ENCODE results near the gene TMCO4.

Gene TMCO4

DNA sequence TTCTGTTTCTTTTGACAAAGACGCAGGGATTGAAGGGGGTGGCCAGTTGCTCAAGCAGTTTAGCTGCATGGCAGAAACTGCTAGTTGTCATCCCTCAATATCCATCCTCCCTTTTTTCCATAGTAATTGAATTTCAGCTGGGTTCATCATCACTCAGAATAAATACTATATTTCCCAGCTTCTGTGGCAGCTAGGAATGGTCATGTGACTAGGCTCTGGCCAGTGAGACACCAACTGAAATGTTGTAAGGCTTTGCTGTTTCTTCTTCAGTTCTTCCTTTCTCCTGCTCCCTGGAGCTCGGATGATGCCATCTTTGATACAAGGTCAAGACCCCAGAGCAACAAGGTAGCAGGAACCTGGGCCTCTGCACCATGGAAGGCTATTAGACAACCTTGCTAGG lies 61.0 kb downstream of the TMCO4 start:
- no peak overlapping the region for H3K4me2 ChIP-seq
- H2AFZ ChIP-seq (ENCODE audit: low read depth): no peak overlapping the region
- no peaks in the 10 kb centered on the region for H4K20me1 ChIP-seq (ENCODE audit: insufficient read depth)
- no peak overlapping the region for H3K9ac ChIP-seq
- TF ChIP-seq, protein P1, sequence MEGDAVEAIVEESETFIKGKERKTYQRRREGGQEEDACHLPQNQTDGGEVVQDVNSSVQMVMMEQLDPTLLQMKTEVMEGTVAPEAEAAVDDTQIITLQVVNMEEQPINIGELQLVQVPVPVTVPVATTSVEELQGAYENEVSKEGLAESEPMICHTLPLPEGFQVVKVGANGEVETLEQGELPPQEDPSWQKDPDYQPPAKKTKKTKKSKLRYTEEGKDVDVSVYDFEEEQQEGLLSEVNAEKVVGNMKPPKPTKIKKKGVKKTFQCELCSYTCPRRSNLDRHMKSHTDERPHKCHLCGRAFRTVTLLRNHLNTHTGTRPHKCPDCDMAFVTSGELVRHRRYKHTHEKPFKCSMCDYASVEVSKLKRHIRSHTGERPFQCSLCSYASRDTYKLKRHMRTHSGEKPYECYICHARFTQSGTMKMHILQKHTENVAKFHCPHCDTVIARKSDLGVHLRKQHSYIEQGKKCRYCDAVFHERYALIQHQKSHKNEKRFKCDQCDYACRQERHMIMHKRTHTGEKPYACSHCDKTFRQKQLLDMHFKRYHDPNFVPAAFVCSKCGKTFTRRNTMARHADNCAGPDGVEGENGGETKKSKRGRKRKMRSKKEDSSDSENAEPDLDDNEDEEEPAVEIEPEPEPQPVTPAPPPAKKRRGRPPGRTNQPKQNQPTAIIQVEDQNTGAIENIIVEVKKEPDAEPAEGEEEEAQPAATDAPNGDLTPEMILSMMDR (conservative IDR thresholded peaks at IDR 0.05; ENCODE audit: low read depth, low read length): no peak
- H3K27me3 ChIP-seq (ENCODE audit: insufficient read depth, low read depth): no peaks in the 10 kb centered on the region
- H3K79me2 ChIP-seq (ENCODE audit: insufficient read depth, low read depth): no peaks in the 10 kb centered on the region
- no peak overlapping the region for H3K4me3 ChIP-seq (IDR thresholded peaks at IDR 0.05; ENCODE audit: insufficient read depth, low read depth, low read length)
- no peaks in the 10 kb centered on the region for H3K4me1 ChIP-seq (ENCODE audit: low read depth, poor library complexity, severe bottlenecking)
- H3K36me3 ChIP-seq (ENCODE audit: insufficient read depth): no peaks in the 10 kb centered on the region
- no peak overlapping the region for H3K27ac ChIP-seq

DNA sequence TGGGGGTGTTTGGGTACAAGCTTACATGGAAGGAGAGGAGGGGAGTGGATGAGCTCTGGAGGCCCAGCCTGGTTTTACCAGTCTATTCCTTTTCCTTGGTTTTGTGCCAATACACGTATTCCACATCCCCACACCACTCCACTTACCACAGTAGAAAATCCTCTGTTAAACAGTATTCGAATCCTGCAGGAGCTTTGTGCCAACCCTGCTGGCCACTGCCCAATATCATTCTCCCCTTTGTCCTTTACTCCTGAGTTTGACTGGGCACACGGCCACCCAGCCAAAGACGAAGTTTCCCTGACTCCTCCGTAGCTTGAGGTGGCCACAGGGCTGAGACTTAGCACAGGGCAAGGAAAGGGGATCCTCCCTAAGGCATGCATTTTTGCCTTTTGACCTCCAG lies 61.6 kb downstream of the TMCO4 start:
- H3K27ac ChIP-seq: no peak overlapping the region
- no peak overlapping the region for H3K9ac ChIP-seq
- H3K79me2 ChIP-seq (ENCODE audit: insufficient read depth, low read depth): no peaks in the 10 kb centered on the region
- H3K4me2 ChIP-seq: no peak overlapping the region
- no peak overlapping the region for H3K4me3 ChIP-seq (IDR thresholded peaks at IDR 0.05; ENCODE audit: insufficient read depth, low read depth, low read length)
- no peaks in the 10 kb centered on the region for H3K4me1 ChIP-seq (ENCODE audit: low read depth, poor library complexity, severe bottlenecking)
- H2AFZ ChIP-seq (ENCODE audit: low read depth): no peak overlapping the region
- TF ChIP-seq, protein P1 (conservative IDR thresholded peaks at IDR 0.05; ENCODE audit: low read depth, low read length): no peak
- H3K36me3 ChIP-seq (ENCODE audit: insufficient read depth): no peaks in the 10 kb centered on the region
- H4K20me1 ChIP-seq (ENCODE audit: insufficient read depth): no peaks in the 10 kb centered on the region
- H3K27me3 ChIP-seq (ENCODE audit: insufficient read depth, low read depth): no peaks in the 10 kb centered on the region

DNA sequence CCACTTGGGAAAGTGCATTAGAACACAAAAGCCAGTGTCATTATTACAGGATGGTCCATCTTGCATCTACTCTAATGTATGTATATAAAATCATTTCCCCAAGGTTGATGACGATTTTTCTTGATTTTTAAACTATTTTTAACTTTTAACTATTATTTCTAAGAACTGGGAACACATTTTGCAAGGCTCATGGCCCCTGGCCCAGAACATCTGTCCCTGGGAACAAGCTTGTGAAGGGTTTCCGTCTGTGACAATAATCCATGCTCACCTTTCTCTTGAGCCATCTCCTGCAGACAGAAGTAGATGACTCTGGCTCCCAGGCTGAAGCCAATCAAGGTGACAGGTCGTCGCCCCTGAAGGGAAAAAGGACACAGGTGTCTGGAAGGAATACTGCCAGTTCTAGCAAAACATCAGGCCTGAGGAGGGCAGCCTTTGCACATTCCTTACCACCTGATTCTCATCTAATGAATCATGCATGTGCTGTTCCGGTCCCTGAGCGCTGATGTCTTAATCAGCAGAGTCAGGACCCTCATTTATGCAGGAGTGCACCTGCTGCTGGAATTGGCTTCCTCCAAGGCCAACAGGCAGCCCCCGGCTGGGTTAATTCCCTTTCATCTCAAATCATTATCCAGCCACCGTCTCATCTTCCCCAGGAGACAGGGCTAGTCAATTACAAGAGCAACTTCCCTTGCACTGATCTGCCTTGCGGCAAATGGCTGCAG lies 62.5 kb downstream of the TMCO4 start:
- Histone ChIP-seq H3K4me3 (IDR thresholded peaks at IDR 0.05; ENCODE audit: insufficient read depth, low read depth, low read length) (no peak overlapping the region), H3K4me1 (ENCODE audit: low read depth, poor library complexity, severe bottlenecking) (no peaks in the 10 kb centered on the region), H3K79me2 (ENCODE audit: insufficient read depth, low read depth) (no peaks in the 10 kb centered on the region), H3K27ac (no peak overlapping the region), H4K20me1 (ENCODE audit: insufficient read depth) (no peaks in the 10 kb centered on the region), H3K27me3 (ENCODE audit: insufficient read depth, low read depth) (no peaks in the 10 kb centered on the region), H3K4me2 (no peak overlapping the region), H2AFZ (ENCODE audit: low read depth) (no peak overlapping the region), H3K36me3 (ENCODE audit: insufficient read depth) (no peaks in the 10 kb centered on the region), H3K9ac (no peak overlapping the region)
- TF ChIP-seq, protein P1 (conservative IDR thresholded peaks at IDR 0.05; ENCODE audit: low read depth, low read length): no peak

DNA sequence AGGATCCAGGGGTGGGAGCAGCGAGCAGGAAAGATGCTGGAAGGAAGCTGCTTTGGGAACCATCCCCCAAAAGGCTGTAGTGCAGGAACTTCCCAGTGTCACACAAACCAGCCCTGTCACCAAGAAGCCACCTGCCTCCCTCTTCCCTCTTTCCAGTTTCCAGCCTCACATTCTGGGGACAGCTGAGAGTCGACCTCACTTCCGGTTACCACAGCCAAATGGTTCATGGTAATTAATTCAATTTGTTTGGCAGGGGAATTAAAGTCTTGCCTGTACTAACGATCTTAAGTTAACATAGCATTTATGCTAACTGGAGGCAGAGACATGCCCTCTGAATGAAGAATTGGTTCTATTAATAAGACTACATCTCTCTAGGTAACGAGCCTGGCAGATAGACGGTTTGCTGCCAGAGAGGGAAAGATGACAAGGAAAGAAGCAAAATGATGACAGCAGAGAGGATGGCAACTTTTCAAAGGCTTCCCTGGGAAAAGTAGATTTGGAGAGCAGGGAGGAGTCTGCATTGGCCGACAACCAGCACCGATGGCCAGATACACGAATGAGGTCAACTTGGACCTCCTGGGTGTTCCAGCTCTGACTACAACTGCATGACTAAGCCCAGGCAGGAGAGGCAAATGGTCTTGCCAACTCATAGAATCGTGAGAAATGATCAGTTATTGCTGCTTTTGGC lies 64.1 kb downstream of the TMCO4 start:
- H2AFZ ChIP-seq (ENCODE audit: low read depth): no peak overlapping the region
- H3K27me3 ChIP-seq (ENCODE audit: insufficient read depth, low read depth): no peaks in the 10 kb centered on the region
- no peak overlapping the region for H3K4me2 ChIP-seq
- no peak overlapping the region for H3K4me3 ChIP-seq (IDR thresholded peaks at IDR 0.05; ENCODE audit: insufficient read depth, low read depth, low read length)
- H3K27ac ChIP-seq: no peak overlapping the region
- no peaks in the 10 kb centered on the region for H4K20me1 ChIP-seq (ENCODE audit: insufficient read depth)
- H3K36me3 ChIP-seq (ENCODE audit: insufficient read depth): no peaks in the 10 kb centered on the region
- TF ChIP-seq, protein P1 (conservative IDR thresholded peaks at IDR 0.05; ENCODE audit: low read depth, low read length): no peak
- no peaks in the 10 kb centered on the region for H3K79me2 ChIP-seq (ENCODE audit: insufficient read depth, low read depth)
- no peak overlapping the region for H3K9ac ChIP-seq
- H3K4me1 ChIP-seq (ENCODE audit: low read depth, poor library complexity, severe bottlenecking): no peaks in the 10 kb centered on the region
